A549 treated with GW870086 at 1 μM for 4 hours (cell line): Measurements from ENCODE around the gene LRRC72. TPM values are rescaled to one million over a fixed set of nuclear protein-coding genes. Genes with fewer than 3 reads are reported as not detected.

Experiments used
- total RNA-seq: library from RNA; stranded (reverse); fragments of 200-300 nt; extraction: Qiagen RNA extraction; gene quantifications from 5 replicates; pipeline ENCODE4 v1.2.3, GENCODE V29; 2022; ENCODE audit warnings: low read depth

Gene LRRC72
- not detected in 5 replicates for total RNA-seq

DNA sequence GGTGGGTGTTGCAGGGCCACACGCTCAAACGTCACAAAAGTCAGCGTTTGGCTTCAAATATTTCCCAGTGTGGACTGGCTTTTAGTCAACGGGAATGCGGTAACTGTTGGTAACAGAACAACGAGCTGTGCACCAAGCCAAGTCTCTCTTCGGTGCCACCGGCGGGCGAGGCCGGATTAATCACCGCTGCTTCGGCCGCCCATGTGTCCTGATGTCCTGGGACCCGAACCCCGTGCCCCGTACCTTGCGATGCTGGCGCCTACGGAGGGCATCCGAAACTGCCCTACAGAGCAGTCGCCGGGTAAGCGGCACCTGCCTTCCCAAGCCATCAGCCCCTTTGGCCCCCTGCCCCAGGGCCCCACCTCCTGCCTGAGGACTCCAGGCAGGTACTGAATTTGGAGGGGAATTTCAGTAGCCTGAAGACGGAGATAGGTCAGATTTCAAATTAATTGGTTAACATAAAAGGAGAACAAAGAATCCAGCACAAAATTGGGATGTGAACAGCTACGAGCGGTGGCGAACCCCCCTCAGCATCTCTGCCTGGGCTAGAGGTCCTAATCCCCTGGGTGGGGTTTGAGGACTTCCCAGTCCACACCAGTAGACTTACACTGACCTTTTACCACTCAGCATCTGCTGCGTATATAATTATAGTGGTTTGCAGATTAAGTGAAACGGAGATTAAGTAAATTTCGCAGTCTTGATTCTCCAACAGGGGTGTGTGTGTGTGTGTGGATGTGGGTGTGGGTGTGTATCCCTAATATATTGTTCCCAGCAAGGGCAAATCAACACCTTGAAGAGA is at the start of gene LRRC72:
TSS of gene LRRC72 (plus strand) at position 84 of the 799 bp plus-strand sequence. CDS start at position 212, 128 bp downstream.

Other genes with a start within 250 kb of the LRRC72 start
- gene CRPPA, start 105.3 kb upstream of the LRRC72 start, total RNA-seq: 0.36 to 0.85 TPM (median 0.59 TPM) in 5 replicates
- gene SOSTDC1, start 61.1 kb upstream of the LRRC72 start, total RNA-seq: not detected in 5 replicates
- 12.6 to 14.8 TPM (median 14.3 TPM) in 5 replicates for gene ANKMY2, start 118.9 kb downstream of the LRRC72 start, total RNA-seq
- gene BZW2, start 119.4 kb downstream of the LRRC72 start, total RNA-seq: 96.7 to 99.5 TPM (median 97.8 TPM) in 5 replicates
- gene TSPAN13, start 226.9 kb downstream of the LRRC72 start, total RNA-seq: 13.1 to 19.3 TPM (median 17.6 TPM) in 5 replicates